ENCODE measurements around the gene WNT7A.
"Not testable (repeated sequence)": the region's sequence is repeated elsewhere in the genome, so short reads cannot be mapped to it uniquely, and the experiment has no call there.

Gene WNT7A

DNA sequence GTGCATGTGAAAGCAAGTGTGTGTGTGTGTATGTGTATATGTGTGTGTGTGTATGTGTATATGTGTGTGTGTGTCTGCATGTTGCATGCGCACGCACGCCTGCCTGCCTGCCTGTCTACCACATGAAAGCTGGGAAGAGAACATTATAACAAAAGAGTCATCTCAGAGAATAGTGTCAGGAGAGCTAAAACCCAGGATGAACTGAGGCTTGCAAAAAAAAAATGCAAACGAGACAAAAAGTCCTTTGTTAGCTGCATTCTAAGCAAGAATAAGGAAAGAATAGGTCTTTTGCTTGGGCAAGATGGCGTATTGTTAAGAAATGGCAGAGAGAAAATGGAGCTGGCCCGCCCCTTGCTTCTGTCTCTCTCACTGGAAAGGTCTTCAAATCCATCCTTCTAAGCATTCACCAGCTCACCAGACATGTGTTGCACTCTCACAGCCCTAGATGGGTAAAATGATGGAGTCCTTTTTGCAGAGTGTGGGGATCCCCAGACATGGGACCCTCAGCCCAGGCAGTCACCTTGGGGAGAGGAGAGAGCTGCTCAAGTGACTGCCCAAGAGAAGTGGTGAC, 16.4 kb downstream of the WNT7A start:
- H3K36me3 ChIP-seq (ENCODE audit: insufficient read depth, low read length) = no peaks in the 10 kb centered on the region
- no peak overlapping the region for H3K9ac ChIP-seq (ENCODE audit: low read depth, low read length)
- no peaks in the 10 kb centered on the region for H3K9me3 ChIP-seq (ENCODE audit: insufficient read depth, low read depth, low read length)
- H3K4me3 ChIP-seq (ENCODE audit: low read length) = no peak overlapping the region
- no peaks in the 10 kb centered on the region; the same call in 1 of the 2 replicates for H3K4me1 ChIP-seq (ENCODE audit: insufficient read depth, low read length)
- peaks cover 11% of the 10 kb centered on the region; the same call in 1 of the 2 replicates for H3K27me3 ChIP-seq (ENCODE audit: insufficient read depth, low read length)
- no peak overlapping the region for H3K27ac ChIP-seq (ENCODE audit: low read depth, low read length)
- 89% methylated on average over 6 of the region's 6 CpGs for WGBS

DNA sequence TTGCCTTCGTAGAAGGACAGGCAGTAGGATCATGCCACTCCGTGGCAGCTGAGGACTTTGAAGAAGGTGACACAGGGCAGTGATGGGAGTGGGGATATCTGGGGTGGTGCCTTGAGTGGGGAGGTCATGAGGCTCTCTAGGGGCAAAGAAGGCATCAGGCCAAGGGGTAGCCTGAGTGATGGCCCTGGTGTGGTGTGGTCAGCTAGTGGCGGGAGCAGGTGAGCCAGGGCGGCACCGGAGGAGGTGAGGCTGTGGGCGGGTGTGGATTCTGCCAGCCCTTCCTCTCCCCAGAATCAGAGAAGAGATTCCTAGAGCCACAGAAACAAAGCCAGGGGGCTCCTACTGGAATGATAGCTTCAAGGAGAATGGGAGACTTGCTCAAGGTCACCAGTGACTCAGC, 18.4 kb downstream of the WNT7A start:
- Histone ChIP-seq H3K9ac (ENCODE audit: low read depth, low read length) (no peak overlapping the region), H3K9me3 (ENCODE audit: insufficient read depth, low read depth, low read length) (no peaks in the 10 kb centered on the region), H3K27ac (ENCODE audit: low read depth, low read length) (no peak overlapping the region), H3K27me3 (ENCODE audit: insufficient read depth, low read length) (peaks cover 11% of the 10 kb centered on the region; the same call in 1 of the 2 replicates), H3K4me3 (ENCODE audit: low read length) (no peak overlapping the region), H3K36me3 (ENCODE audit: insufficient read depth, low read length) (no peaks in the 10 kb centered on the region), H3K4me1 (ENCODE audit: insufficient read depth, low read length) (no peaks in the 10 kb centered on the region; the same call in 1 of the 2 replicates)
- 95% methylated on average over 3 of the region's 6 CpGs for WGBS

DNA sequence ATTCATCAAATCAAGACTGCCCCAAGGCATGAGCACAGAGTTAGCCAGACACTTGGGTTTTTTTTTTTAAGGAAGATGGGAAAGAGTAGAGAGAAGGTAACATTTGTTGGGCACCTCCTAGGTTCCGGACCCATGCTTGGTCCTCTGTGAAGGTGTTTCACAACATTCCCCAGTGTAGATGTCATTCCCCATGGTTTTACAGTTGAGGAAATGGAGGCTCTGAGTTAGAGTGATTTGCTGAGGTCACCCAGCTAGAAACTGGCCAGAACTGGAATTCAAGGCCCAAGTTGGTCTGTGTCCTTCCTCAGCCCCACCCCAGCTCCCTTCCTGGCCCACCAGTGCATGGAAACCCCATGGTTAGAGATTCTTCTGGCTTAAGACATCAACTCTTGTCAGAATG, 19.9 kb downstream of the WNT7A start:
- Histone ChIP-seq H3K9me3 (ENCODE audit: insufficient read depth, low read depth, low read length) (no peaks in the 10 kb centered on the region), H3K27ac (ENCODE audit: low read depth, low read length) (no peak overlapping the region), H3K36me3 (ENCODE audit: insufficient read depth, low read length) (no peaks in the 10 kb centered on the region), H3K4me1 (ENCODE audit: insufficient read depth, low read length) (no peaks in the 10 kb centered on the region; the same call in 1 of the 2 replicates), H3K4me3 (ENCODE audit: low read length) (no peak overlapping the region), H3K27me3 (ENCODE audit: insufficient read depth, low read length) (peaks cover 11% of the 10 kb centered on the region; the same call in 1 of the 2 replicates), H3K9ac (ENCODE audit: low read depth, low read length) (no peak overlapping the region)
- 86% methylated on average over 1 of the region's 1 CpG for WGBS

DNA sequence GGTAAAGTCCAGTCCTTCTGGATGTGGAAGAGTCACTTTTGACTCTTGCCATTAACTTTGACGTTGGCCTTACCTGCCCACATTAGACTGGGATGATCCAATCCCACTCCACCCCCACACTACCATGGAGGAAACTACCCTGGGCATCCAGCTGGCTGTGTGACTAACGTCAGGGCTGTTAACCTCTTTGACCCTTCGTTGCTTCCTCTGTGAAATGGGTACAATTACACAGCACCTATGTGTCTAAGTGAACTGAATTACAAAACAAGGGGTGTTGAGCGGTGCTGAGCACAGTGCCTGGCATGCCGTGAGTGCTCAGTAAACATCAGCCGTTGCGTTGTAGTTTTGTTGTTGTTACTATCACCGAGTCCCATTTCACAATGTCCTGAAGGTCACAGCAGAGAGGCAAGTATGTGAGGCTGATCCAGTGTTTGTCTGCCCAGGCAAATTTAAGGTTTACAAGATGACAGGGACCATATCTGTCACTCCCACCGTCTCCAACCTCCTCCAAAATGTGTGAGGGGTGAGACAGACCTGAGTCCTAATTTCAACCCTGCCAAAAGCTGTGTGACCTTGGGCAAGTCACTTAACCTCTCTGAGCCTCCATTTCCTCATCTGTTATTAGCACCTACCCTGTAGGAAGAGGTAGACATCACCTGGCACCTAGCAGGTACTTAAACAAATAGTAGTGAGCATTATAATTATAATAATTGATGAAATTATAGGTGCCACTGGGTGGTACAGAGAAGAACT, 20.9 kb downstream of the WNT7A start:
- no peaks in the 10 kb centered on the region for H3K36me3 ChIP-seq (ENCODE audit: insufficient read depth, low read length)

DNA sequence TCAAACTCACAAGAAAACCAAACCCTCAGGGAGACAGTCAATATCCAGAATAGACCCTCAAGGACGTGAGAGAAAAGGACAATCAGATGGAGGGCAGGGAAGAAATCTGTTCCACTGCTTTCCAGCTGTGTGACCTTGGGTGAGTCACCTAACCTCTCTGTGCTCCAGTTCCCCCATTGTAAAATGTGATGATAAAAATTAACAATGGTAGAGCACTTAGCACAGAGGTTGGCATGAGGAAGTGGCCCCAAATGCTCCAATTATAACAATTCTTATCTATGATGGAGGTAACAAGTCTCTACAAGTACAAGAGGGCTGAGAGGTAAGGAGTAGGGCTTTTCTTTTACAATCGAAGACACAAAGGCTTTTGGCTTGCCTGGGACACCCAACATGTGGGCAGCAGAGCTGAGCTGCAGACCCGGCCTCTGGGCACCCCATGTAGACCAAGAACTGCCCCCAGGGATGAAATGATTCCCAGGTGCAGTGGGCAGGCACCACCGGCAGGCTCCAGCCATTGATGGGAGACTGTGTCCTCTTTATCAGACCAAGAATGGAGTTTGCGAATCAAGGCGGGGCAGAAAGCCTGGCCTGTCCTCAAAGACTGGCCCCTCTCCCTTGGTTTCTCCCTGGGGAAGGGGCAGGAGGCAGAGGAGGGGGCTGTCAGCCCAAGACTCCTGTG, 22.0 kb downstream of the WNT7A start:
- H3K9me3 ChIP-seq (ENCODE audit: insufficient read depth, low read depth, low read length) = no peaks in the 10 kb centered on the region
- no peaks in the 10 kb centered on the region for H3K4me1 ChIP-seq (ENCODE audit: insufficient read depth, low read length)
- H3K9ac ChIP-seq (ENCODE audit: low read depth, low read length) = no peak overlapping the region
- no peak overlapping the region for H3K4me3 ChIP-seq (ENCODE audit: low read length)
- WGBS = 86% methylated on average over 6 of the region's 6 CpGs
- H3K27ac ChIP-seq (ENCODE audit: low read depth, low read length) = no peak overlapping the region
- H3K36me3 ChIP-seq (ENCODE audit: insufficient read depth, low read length) = no peaks in the 10 kb centered on the region
- no peaks in the 10 kb centered on the region for H3K27me3 ChIP-seq (ENCODE audit: insufficient read depth, low read length)

More for the DNA sequence above, 20.9 kb downstream of the WNT7A start:
- 88% methylated on average over 9 of the region's 9 CpGs for WGBS
- Histone ChIP-seq H3K9me3 (ENCODE audit: insufficient read depth, low read depth, low read length) (no peaks in the 10 kb centered on the region), H3K4me1 (ENCODE audit: insufficient read depth, low read length) (no peaks in the 10 kb centered on the region; the same call in 1 of the 2 replicates), H3K27ac (ENCODE audit: low read depth, low read length) (no peak overlapping the region), H3K9ac (ENCODE audit: low read depth, low read length) (no peak overlapping the region), H3K4me3 (ENCODE audit: low read length) (no peak overlapping the region), H3K27me3 (ENCODE audit: insufficient read depth, low read length) (peaks cover 6% of the 10 kb centered on the region; the same call in 1 of the 2 replicates)

DNA sequence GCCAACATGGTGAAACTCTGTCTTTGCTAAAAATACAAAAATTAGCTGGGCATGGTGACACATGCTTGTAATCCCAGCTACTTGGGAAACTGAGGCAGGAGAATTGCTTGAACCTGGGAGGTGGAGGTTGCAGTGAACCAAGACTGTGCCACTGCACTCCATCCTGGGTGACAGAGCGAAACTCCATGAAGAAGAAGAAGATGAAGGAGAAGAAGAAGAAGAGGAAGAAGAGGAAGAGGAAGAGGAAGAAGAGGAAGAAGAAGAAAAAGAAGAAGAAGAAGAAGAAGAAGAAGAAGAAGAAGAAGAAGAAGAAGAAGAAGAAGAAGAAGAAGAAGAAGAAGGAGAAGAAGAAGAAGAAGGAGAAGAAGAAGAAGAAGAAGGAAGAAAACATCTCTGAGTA, 23.2 kb downstream of the WNT7A start:
- not testable (repeated sequence) for H3K36me3 ChIP-seq (ENCODE audit: insufficient read depth, low read length); H3K4me3 ChIP-seq (ENCODE audit: low read length); H3K27ac ChIP-seq (ENCODE audit: low read depth, low read length); H3K9me3 ChIP-seq (ENCODE audit: insufficient read depth, low read depth, low read length); H3K9ac ChIP-seq (ENCODE audit: low read depth, low read length); H3K27me3 ChIP-seq (ENCODE audit: insufficient read depth, low read length); H3K4me1 ChIP-seq (ENCODE audit: insufficient read depth, low read length)
- WGBS = 95% methylated on average over 1 of the region's 1 CpG

DNA sequence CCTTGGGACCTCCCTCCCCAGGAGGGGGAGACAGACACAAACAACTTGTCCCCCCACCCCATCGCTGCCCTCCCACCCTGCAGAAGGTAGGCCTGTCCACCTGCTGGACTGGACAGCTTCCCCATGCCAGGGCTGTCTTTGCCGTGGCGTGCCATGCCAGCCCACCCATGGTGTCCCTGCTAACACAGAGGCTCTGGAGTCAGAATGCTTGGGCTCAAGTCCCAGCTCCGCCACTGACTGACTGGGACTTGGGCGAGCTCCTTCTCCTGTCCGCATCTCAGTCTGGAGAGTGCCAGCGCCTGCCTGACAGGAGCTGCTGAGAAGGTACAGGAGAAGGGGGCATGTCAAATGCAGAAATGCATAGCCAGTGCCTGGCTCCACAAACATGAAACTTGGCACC, 23.9 kb downstream of the WNT7A start:
- Histone ChIP-seq H3K4me1 (ENCODE audit: insufficient read depth, low read length) (no peaks in the 10 kb centered on the region), H3K27me3 (ENCODE audit: insufficient read depth, low read length) (no peaks in the 10 kb centered on the region), H3K4me3 (ENCODE audit: low read length) (no peak overlapping the region), H3K36me3 (ENCODE audit: insufficient read depth, low read length) (no peaks in the 10 kb centered on the region), H3K9me3 (ENCODE audit: insufficient read depth, low read depth, low read length) (no peaks in the 10 kb centered on the region), H3K27ac (ENCODE audit: low read depth, low read length) (no peak overlapping the region), H3K9ac (ENCODE audit: low read depth, low read length) (no peak overlapping the region)
- WGBS = 92% methylated on average over 7 of the region's 7 CpGs

DNA sequence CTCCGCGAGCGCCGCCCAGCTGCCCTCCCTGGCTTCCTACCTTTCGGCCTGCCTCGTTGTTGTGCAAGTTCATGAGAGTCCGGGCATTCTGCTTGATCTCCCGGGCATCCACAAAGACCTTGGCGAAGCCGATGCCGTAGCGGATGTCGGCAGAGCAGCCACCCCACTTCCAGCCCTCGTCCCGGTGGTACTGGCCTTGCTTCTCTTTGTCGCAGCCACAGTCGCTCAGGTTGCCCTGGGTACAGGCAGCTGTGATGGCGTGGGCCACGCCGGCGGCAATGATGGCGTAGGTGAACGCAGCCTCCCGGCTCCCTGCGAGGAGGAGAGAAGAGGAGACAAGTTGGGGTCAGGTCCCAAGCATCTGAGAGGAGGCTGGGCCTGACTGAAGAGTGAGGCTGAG, 25.4 kb downstream of the WNT7A start:
- H3K36me3 ChIP-seq (ENCODE audit: insufficient read depth, low read length) = no peaks in the 10 kb centered on the region
- WGBS = 91% methylated on average over 25 of the region's 25 CpGs
- H3K4me3 ChIP-seq (ENCODE audit: low read length) = no peak overlapping the region
- 0 out of 2 replicates have a peak, but pooled peaks cover 5% of the 10 kb centered on the region for H3K4me1 ChIP-seq (ENCODE audit: insufficient read depth, low read length)
- H3K9ac ChIP-seq (ENCODE audit: low read depth, low read length) = no peak overlapping the region
- H3K27me3 ChIP-seq (ENCODE audit: insufficient read depth, low read length) = no peaks in the 10 kb centered on the region
- no peak overlapping the region for H3K27ac ChIP-seq (ENCODE audit: low read depth, low read length)
- H3K9me3 ChIP-seq (ENCODE audit: insufficient read depth, low read depth, low read length) = no peaks in the 10 kb centered on the region

DNA sequence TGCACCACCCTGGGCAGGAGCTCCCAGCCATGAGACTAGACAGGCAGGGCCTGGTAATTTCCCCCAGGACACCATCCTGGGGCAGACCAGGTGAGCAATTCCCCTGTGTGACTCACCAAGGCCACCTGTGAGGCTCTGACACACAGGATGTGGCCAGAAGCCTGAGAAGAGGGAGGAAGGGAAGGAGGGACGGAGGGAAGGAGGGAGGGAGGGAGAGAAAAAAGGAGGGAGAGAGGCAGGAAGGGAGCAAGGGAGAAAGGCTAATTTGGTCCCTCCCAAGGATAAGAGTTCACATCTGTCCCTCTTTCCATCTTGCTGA, 25.9 kb downstream of the WNT7A start:
- H3K36me3 ChIP-seq (ENCODE audit: insufficient read depth, low read length) = no peaks in the 10 kb centered on the region
- H3K27ac ChIP-seq (ENCODE audit: low read depth, low read length) = no peak overlapping the region
- no peak overlapping the region for H3K9ac ChIP-seq (ENCODE audit: low read depth, low read length)
- no peaks in the 10 kb centered on the region for H3K9me3 ChIP-seq (ENCODE audit: insufficient read depth, low read depth, low read length)
- WGBS = 57% methylated on average over 1 of the region's 1 CpG
- no peak overlapping the region for H3K4me3 ChIP-seq (ENCODE audit: low read length)
- no peaks in the 10 kb centered on the region for H3K27me3 ChIP-seq (ENCODE audit: insufficient read depth, low read length)
- 0 out of 2 replicates have a peak, but pooled peaks cover 5% of the 10 kb centered on the region for H3K4me1 ChIP-seq (ENCODE audit: insufficient read depth, low read length)

DNA sequence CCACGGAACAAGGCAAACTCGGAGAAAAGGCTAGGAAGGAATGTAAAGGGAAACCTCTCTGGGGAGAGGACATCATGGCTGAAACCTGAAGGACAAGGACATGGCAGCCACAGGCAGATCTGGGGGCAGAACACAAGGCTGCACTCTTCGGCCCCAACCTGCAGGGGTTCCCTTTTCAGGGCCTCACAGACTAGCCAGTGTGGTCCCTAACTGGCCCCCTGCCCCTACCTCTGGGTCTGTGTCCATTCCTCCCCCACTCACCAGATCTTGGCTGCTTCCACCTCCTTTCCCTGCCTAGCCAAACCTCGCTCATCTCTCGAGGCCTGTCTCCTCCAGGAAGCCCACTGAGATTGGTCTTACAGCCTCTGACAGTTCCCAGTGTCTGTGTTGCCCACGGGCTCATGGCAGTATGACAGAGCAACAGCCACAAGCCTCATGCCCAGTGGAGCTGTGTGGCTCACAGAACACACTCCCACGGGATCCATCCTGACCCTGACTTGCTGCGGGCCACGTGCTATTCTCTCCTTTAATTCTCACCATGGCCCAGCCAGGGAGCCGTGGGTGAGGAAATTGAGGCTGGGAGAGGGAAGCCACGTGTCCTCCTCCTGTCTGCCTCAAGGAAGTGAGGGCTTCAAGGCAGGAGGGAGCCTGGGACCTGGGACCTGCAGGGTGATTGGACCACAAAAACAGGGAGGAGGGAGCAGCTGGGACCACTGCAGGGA, 26.5 kb downstream of the WNT7A start:
- WGBS = 84% methylated on average over 11 of the region's 11 CpGs
- Histone ChIP-seq H3K27me3 (ENCODE audit: insufficient read depth, low read length) (no peaks in the 10 kb centered on the region), H3K9ac (ENCODE audit: low read depth, low read length) (no peak overlapping the region), H3K27ac (ENCODE audit: low read depth, low read length) (no peak overlapping the region), H3K36me3 (ENCODE audit: insufficient read depth, low read length) (no peaks in the 10 kb centered on the region), H3K9me3 (ENCODE audit: insufficient read depth, low read depth, low read length) (no peaks in the 10 kb centered on the region), H3K4me3 (ENCODE audit: low read length) (no peak overlapping the region), H3K4me1 (ENCODE audit: insufficient read depth, low read length) (0 out of 2 replicates have a peak, but pooled peaks cover 5% of the 10 kb centered on the region)

DNA sequence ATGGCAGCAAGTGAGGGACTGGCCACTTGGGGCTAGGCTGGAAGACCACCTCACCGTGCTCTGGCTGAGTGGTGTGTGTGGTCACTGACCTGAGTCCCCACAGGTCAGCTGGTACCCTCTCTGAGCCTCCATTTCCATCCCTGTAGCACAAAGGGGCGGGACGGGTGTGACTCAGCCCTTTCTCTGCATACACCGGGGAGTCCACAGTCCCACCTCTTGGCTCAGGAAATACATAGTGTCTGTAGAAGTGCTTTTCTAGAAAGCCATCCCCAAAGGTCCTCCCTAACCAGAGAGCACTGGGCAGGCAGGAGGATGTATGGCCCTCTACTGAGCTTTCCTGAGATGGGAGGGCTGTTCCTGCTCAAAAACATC, 27.2 kb downstream of the WNT7A start:
- H3K27me3 ChIP-seq (ENCODE audit: insufficient read depth, low read length) = no peaks in the 10 kb centered on the region
- H3K4me1 ChIP-seq (ENCODE audit: insufficient read depth, low read length) = peaks cover 5% of the 10 kb centered on the region; the same call in 1 of the 2 replicates
- no peaks in the 10 kb centered on the region for H3K9me3 ChIP-seq (ENCODE audit: insufficient read depth, low read depth, low read length)
- H3K9ac ChIP-seq (ENCODE audit: low read depth, low read length) = no peak overlapping the region
- no peak overlapping the region for H3K27ac ChIP-seq (ENCODE audit: low read depth, low read length)
- no peaks in the 10 kb centered on the region for H3K36me3 ChIP-seq (ENCODE audit: insufficient read depth, low read length)
- H3K4me3 ChIP-seq (ENCODE audit: low read length) = no peak overlapping the region
- 79% methylated on average over 4 of the region's 4 CpGs for WGBS

All from HUES64 (cell line).